HG02678 (cell line): ENCODE measurements around the gene SCLY.
"Not testable (repeated sequence)": the region's sequence is repeated elsewhere in the genome, so short reads cannot be mapped to it uniquely, and the experiment has no call there.

Experiments
- ATAC-seq: cut with Tn5 transposase; IDR thresholded peaks from one replicate; pipeline ENCODE4 v1.9.1; 2021; ENCODE audit warnings: mild to moderate bottlenecking, moderate library complexity; ENCODE audit not compliant: unreplicated experiment

SCLY gene, protein sequence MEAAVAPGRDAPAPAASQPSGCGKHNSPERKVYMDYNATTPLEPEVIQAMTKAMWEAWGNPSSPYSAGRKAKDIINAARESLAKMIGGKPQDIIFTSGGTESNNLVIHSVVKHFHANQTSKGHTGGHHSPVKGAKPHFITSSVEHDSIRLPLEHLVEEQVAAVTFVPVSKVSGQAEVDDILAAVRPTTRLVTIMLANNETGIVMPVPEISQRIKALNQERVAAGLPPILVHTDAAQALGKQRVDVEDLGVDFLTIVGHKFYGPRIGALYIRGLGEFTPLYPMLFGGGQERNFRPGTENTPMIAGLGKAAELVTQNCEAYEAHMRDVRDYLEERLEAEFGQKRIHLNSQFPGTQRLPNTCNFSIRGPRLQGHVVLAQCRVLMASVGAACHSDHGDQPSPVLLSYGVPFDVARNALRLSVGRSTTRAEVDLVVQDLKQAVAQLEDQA

GRCh38 chr2:238060542-238061314 is at the start of gene SCLY:
TSS of gene SCLY (plus strand) at chr2:238061001. CDS start at chr2:238061055, 54 bp downstream.
- ATAC-seq, result peak; percentile 96

DNA sequence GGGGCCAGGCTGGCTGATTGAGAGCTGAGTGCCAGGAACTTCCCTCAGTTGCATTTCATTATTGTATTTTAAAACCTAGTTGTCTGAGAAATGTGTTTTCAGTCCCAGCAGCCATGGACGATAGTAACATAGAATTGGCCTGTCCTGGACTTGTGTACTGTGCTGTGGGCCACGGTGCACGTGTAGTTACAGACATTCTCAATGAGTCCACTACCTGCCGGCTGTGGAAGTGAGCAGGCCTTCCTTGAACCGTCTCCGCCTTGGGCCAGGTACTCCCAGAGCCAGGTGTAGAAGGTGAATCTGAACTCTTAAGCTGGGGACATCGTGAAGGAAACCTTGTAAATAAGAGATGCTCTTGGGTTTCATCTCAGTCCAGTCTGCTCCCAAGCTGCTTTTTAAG is 47.0 kb upstream of the SCLY start:
- no peak for ATAC-seq

GRCh38 chr2:238015705-238016104 is 45.1 kb upstream of the SCLY start:
- ATAC-seq, result no peak

DNA sequence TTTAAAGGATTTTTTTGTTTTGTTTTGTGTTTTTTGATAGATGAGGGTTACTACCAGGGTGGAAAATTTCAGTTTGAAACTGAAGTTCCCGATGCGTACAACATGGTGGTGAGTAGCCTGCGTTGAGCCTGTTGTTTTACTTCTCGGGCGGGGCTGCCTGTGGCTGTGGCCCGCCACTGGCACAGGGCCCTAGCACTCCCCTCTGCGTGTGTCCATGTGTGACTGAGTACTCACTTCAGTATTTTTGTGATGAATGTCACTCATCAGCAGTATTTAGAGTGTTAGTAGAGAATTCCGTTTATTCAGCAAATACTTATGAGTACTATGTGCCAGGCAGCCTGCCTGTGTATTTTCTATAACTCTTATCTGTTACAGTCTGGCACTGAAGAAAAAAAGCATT is 44.3 kb upstream of the SCLY start:
- ATAC-seq, result no peak

DNA sequence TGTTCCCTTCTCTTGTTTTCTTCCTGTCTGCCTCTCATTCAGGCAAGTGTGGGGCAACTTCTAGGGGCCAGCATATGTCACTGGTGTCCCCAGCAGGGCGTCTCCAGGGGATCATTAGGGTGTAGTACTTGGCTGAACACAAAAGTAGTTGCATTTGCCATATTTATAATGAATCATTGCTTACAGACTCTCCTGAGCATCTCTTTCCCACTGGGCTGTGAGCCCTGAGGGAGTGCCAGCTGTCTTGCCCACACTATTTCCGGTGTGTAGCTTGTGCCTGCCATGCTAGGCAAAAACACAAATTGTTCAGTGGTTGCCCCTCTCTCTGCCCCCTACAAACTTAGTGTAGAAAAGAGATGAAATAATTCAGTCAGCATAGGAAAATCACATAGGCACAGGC is 40.8 kb upstream of the SCLY start:
- no peak for ATAC-seq

GRCh38 chr2:238020816-238021215 is 40.0 kb upstream of the SCLY start:
- no peak for ATAC-seq

- ATAC-seq, result no peak
Observed at GRCh38 chr2:238021327-238021726, 39.5 kb upstream of the SCLY start.

GRCh38 chr2:238022594-238023157 is 38.1 kb upstream of the SCLY start:
- no peak for ATAC-seq

- ATAC-seq, result no peak
Observed at GRCh38 chr2:238023608-238024007, 37.2 kb upstream of the SCLY start.

DNA sequence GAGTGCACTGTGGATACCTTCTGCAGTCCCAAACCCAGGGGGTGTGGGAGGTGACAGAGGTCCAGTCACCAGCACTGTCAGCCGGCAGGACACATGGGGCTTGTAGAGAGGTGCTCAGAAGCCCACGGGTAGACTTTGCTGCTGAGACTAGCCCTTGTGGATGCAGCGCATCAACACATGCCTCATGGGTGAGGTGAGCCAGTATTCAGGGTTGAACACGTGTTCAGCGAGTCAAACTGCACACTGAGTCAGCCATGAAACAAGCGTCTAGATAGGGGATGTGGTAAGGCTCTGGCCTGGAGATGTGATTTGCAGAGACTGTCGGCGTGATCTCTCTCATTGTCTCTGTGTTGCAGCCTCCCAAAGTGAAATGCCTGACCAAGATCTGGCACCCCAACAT is 35.8 kb upstream of the SCLY start:
- no peak for ATAC-seq

DNA sequence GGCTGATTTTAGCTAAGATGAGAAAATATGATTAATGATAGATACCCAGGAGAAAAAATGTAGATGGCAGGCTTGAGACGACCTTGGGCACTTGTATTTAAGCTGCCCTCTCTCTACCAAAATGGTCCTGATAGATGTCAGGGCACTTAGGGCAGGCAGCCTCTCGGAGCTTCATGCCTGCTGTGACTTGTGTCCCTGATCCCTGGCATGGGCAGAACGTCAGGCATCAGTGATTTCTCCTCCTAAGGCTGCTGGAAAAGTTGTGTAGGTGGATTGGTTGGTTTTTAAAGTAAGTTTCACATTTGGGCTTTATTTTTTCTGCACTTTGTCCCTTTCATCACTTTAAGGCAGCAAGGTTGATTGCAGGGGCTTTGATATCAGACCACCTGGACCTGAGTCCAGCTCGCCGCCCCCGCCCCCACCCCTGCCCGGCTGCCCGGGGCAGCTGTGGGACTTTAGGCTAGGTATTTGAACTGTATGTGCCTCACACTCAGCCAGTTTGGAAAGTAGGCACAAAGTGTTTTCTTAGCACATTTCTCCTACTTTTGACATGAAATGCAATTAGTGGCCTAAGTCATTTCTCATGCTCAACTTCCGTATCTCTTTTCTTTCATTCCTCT is 35.0 kb upstream of the SCLY start:
- no peak for ATAC-seq

GRCh38 chr2:238027058-238027457 is 33.7 kb upstream of the SCLY start:
- no peak for ATAC-seq

DNA sequence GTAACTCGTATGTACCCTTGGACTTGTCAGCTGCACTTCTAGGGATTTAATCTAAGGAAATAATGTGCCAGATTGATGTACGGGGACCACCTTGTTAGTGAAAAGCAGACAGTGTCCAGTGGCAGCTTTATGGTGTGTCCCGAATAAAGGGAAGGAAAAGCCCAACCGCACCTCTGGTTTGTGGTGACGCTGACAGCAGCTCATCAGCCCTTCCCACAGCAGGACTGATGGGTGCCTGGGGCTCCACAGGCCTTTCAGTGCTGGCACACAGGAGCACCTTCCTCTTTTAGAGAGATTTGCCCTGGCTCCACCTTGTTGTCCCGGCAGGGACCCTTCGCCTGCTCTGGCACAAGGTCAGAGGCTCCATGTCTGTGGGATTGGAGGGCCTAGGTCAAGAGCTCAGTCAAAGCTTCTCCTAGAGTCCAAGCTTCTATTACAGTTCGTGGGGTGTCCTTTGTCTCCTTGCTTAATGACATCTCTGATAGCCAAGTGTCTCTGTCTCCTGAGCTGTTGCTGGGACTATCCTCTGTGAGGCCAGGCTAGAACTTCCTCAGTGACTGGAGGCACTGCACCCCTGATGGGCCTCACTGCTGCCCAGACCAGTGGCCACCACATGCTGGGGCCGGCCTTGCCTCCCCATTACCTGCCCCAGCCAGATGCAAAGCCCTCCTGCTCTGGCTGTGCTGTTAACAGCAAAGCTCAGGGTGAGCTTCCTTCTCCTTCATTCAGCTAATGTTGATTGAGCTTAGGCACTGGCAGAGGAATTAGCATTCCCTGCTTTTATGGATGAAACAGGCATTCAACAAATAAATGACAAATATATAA is 33.0 kb upstream of the SCLY start:
- no peak for ATAC-seq

DNA sequence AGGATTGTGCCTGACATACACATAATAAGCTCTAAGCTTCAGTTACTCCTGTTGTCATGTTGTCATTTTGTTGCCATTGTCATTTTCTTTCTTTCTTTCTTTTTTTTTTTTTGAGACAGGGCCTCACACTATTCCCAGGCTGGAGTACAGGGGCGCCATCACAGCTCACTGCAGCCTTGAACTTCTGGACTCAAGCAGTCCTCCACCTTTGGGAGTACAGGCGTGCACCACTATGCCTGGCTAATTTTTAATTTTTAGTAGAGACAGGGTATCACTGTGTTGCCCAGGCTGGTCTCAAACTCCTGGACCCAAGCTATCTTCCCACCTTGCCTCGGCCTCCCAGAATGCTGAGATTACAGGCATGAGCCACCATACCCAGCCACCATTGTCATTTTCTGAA is 30.9 kb upstream of the SCLY start:
- no peak for ATAC-seq

DNA sequence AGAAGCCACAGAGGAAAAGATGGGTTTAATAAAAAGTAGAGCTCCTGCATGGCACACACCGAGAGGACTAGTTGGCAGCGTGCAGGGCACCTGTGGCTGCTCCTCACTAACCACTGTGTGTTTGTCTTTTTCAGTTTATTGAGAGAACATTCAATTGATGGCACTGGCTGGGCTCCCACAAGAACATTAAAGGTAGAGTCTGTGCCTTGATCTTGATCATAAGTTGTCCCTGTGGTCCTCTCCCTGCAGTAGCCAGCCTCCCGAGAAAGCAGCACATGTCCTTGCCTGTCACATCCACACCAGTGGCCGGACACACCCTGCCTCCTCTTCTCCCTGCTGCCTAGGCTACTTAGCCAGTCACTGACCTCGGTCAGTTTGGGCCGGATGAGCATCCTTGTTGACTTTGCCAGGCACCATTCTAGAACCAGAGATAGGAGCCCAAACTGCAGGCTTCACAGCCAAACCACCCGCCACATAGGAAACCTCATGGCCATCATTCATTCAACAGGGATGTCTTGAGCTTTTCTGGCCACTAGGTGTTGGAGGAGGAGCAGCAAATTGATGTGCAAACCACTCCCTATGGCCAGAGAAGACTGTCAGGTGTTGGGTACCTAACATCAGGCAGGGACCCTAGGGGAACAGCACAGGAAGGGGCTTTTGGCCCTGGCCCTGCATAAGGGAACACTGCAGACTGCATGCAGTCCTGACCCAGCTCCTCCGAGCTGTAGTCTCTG is 30.2 kb upstream of the SCLY start:
- no peak for ATAC-seq

- ATAC-seq, result no peak
Observed at GRCh38 chr2:238031751-238032150, 29.1 kb upstream of the SCLY start.

GRCh38 chr2:238032755-238033337 is 28.0 kb upstream of the SCLY start:
- no peak for ATAC-seq

DNA sequence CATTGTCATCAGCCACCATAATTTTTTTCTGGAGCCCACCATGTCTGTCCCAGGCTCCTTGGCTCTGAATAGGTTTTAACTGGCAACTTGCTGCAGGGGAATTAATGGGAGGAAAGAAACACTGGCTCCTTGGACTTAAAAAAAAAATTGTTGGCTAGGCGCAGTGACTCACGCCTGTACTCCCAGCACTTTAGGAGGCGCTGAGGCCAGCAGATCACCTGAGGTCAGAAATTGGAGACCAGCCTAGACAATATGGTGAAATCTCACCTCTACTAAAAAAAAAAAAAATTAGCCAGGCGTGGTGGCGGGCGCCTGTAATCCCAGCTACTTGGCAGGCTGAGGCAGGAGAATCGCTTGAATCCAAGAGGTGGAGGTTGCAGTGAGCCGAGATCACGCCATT is 26.8 kb upstream of the SCLY start:
- not testable (repeated sequence) for ATAC-seq

- ATAC-seq, result no peak
Observed at GRCh38 chr2:238038203-238038602, 22.6 kb upstream of the SCLY start.
